NCI-H146 treated with DMSO at 0.1 percent for 48 hours (cell line): ENCODE results near the gene CDKN2B.
"Not testable (repeated sequence)": the region's sequence is repeated elsewhere in the genome, so short reads cannot be mapped to it uniquely, and the experiment has no call there.

ENCODE experiments used
- DNase-seq: peaks from one replicate; lab custom pipeline; 2025; ENCODE audit not compliant: unreplicated experiment; lab: John Stamatoyannopoulos, UW

Gene CDKN2B

DNA sequence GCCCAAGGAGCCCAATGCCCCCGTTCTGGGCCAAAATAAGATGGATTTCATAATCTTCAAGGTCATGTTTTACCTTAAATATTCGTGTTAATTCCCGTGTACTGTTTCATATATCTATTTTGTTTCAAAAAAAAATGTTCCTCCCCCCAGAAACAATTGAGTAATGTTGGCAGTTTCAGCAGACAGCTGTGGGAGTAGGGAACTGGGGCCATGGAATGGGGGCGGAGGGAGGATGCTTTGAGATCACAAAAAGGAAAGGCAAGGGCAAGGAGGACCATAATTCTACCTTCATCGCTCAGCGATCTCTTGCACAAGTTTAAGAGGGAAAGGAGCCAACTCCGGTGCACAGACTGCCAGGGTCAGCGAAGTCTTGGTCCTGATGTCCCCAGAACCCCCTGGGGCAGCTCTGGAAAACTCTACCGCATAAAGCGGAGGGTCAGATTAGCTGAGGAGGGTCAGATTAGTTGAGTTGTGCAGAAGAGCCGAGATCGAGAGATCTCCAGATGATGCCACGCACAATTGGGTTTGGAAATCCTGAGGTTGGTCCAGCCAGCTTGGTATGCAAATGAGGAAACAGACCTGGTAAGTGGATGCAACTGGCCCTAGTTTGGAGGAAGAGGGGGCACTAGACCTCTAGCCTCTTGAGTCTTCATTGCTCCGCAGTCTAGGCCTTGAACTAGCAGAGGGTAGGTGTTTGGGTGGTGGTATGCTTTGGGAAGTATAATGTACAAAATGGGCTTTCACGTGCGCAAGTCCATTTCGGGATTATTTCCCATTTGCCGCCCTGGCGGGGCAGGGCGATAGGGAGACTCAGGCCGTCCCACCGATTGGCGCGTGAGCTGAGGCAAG lies 38.9 kb downstream of the CDKN2B start:
- DNase-seq = no peak

DNA sequence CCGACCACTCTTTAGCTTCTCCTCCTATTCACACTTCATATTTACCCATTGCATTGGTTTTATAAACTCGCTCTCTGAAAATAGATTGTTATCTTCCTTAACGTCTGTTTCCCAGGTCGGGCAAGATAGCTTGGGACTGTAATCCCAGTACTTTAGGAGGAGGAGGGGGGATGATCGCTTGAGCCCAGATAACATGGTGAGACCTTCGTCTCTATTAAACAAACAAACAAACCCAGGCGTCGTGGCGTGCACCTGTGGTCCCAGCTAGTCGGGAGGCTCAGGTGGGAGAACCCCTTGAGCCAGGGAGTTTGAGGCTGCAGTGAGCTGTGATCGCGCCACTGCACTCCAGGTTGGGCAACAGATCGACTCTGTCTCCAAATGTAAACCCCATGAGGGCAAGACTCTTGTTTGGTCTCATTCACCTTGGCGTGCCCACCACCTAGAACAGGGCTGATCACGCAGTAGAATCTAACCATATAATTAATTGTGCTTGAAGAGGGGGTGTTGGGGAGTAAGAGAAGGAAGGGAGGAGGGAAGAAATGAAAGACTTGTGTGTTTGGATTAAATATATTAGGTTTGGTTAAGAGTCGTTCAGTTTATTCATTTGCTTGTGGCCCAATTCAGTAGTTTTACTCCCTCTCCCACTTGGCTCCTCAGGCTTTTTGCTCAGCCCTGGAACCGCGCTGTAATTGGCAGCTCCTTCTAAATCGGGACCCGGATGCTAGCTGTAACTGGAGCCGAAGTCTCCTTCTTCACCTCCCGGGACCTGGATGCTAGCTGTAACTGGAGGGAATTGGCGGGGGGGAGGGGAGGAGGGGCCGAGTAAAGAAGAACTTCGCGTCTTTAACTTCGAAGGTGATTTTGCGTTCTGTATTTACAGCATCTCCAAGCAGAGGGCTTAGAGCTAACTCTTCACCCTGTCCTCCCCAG lies 39.8 kb downstream of the CDKN2B start:
- no peak for DNase-seq

GRCh38 chr9:21968331-21969010 lies 40.6 kb downstream of the CDKN2B start:
- DNase-seq = no peak

- DNase-seq = no peak
These were observed 41.4 kb downstream of the CDKN2B start for GRCh38 chr9:21967702-21968101.

DNA sequence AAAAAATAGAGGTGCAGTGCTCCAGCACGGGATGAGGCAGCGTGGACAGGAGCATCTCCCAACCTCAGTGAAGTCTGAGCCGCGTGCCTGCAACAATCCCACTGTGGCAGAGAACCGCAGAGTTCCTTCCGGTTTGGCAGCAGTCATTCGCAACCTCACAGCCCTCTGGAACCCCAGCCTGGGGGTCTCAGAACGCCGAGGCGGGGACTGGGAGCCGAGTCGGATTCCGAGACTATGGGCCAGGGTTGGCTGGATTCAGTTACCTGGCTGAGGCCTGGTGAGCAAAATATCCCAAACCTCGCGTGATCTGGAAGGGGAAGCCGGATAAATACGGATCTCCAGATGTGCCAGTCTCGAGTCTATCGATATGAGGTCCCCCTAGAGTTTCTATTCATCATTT lies 41.9 kb downstream of the CDKN2B start:
- DNase-seq = no peak

DNA sequence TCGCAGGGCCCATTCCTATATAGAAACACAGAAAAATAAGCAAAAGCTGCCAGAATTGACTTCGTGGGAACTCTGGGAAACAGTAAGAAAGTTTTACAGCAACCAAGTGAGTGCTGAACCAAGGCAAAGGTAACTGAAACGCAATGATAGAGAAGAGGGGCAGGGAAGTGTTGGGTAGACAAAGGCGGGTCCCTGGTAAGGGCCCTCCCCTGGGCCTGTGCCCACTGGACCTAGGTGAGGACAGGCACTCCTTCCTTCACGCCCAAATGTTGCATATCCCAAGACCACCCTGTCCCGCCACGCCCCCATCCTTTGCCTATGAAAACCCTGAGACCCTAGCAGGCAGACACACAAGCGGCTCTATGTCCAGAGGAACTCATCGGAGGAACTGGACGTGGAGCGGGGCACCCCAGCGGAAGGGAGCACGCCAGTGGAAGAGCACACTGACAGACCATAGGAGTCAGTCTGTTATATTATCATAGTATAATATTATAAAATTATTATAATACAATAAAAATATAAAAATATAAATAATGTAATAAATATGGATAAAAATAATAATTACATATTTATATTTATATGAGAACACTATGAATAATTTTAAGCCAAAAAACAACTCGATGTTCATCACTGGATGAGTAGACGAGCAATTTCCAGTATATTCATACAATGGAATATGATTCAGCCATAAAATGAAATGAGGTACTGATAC lies 42.8 kb downstream of the CDKN2B start:
- no peak for DNase-seq

GRCh38 chr9:21965401-21965951 lies 43.6 kb downstream of the CDKN2B start:
- DNase-seq = no peak

DNA sequence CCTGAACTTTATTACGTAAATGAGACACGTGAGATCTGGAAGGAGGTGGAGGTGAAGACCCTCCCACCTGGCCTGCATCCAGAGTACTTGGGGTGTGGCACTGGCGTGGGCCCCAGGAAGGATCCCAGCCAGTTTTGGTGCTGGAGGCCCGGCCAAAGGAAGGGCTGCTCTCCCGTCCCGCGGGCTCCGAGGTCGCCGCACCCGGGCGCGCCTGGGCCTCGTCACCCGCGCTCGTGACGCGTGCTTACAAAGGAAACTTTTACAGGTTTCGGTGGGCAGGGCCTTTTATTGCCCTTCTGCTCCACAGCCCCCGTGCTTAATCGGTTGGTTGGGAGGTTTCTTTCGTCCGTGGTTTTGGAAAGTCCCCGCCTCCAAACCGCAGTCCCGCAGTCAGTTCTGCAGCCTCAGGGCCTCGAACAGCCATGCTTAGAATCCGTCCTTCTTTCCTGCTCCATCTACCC lies 44.1 kb downstream of the CDKN2B start:
- DNase-seq = no peak

DNA sequence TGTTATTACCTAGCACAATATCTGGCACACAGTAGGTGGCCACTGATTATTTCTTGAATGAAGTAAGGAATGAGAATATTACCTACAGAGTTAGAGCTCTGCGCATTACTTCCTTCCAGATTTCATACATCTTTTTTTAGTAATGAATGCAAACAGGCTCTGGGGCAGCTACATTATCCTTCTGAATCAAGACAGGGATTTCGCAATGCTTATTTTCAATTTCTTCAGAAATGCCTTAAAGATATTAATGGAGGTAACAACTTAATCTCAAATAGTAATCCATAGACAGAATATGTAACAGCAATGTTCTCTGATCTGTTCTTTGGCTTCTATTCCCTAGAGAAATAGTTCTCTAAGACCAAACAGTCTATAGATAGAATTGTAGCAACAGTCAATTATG lies 47.5 kb downstream of the CDKN2B start:
- no peak for DNase-seq

DNA sequence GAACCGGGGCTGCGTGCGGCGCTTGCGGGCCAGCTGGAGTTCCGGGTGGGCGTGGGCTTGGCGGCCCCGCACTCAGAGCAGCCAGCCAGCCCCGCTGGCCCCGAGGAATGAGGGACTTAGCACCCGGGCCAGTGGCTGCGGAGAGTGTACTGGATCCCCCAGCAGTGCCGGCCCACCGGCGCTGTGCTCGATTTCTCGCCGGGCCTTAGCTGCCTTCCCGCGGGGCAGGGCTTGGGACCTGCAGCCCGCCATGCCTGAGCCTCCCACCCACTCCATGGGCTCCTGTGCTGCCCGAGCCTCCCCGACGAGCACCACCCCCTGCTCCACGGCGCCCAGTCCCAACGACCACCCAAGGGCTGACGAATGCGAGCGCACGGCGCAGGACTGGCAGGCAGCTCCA lies 49.8 kb downstream of the CDKN2B start:
- DNase-seq = not testable (repeated sequence)

DNA sequence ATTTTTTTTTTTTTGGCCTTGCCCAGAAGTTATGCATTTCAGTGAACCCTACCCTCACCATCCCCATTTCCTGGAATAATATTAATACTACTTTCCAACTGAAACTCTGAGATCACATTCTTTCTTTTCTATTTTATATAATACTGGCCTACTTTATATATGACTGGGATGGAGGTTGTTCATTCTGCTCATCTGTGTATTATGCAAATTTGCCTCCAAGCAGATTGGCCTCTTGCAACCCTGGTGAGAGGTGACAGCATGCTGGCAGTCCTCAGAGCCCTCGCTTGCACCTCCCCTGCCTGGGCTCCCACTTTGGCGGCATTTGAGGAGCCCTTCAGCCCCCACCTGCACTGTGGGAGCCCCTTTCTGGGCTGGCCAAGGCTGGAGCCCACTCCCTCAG lies 50.3 kb downstream of the CDKN2B start:
- no peak for DNase-seq
